NCI-H1048 (cell line): Measurements from ENCODE around the gene TRAPPC6A.

Source experiments
- DNase-seq: peaks from one replicate; lab custom pipeline; 2025; lab: John Stamatoyannopoulos, UW

TRAPPC6A gene

DNA sequence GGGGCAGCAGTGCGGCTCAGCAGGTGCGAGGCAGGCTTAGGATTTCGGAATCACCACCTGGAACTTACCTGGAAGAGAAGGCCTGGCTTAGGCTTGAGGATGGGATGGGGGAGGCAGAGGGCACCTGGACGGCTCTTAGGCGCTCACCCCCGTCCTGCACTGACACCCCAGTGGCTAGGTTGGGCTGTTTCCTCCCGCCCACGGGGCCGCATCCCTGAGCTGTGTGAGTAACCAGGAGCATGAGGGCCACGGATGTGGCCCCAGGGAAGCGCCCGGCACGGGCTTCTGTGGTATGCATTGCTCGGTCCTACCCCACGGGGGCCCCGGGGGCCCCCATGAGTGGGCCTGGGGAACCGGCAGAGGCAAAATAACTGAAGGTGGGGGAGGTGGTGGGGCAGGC is 14.9 kb downstream of the TRAPPC6A start:
- no peak for DNase-seq

- no peak for DNase-seq
Measured at GRCh38 chr19:45162608-45163143, 15.4 kb downstream of the TRAPPC6A start.

- DNase-seq, result no peak
Measured at GRCh38 chr19:45161738-45162607, 16.1 kb downstream of the TRAPPC6A start.

DNA sequence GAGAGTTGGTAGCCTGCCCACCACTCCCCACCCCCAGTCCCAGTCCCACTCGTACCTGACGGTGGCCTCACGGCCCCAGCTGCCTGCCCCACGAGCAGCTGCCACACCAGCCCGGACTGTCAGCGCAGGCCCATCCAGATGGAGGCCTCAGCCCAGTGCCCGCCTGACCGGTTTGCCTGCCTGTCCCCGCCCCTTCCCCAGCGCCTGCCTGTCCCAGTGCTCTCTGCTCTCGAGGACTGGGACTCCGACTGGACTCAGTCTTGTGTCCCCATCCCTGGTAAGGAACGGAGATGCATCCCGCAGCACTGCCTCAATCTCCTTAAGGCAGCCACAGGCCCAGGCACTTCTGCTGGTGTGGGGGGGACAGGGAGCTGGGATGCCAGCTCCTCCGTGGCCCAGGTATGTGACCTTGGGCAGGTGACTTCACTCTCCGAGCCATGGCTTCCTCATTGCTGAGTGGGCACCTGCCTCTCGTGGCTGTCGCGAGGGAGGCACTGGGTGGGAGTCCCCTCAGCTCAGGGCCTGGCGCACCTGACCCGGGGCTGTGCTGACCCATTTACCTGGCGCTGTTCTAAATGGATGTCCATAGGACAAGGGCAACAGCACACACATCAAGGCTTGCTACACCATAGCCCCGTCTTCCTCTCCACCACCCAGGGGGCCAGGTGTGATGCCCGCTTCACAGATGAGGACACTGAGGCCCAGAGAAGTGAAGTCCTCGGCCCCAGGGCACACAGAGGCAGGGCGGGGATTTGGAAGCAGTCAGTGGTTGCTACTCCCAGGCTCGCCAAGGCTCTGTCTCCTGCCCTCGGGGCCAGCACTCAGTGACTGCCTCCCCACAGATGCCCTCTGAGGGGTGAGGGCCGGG is 16.9 kb downstream of the TRAPPC6A start, which contains the start of gene NKPD1:
Gene NKPD1, minus strand, starts transcription at position 113 of the 868 bp plus-strand sequence. CDS start 832 bp downstream, outside the sequence.
- no peak for DNase-seq

- DNase-seq, result no peak
Measured at GRCh38 chr19:45159971-45160324, 18.1 kb downstream of the TRAPPC6A start.

DNA sequence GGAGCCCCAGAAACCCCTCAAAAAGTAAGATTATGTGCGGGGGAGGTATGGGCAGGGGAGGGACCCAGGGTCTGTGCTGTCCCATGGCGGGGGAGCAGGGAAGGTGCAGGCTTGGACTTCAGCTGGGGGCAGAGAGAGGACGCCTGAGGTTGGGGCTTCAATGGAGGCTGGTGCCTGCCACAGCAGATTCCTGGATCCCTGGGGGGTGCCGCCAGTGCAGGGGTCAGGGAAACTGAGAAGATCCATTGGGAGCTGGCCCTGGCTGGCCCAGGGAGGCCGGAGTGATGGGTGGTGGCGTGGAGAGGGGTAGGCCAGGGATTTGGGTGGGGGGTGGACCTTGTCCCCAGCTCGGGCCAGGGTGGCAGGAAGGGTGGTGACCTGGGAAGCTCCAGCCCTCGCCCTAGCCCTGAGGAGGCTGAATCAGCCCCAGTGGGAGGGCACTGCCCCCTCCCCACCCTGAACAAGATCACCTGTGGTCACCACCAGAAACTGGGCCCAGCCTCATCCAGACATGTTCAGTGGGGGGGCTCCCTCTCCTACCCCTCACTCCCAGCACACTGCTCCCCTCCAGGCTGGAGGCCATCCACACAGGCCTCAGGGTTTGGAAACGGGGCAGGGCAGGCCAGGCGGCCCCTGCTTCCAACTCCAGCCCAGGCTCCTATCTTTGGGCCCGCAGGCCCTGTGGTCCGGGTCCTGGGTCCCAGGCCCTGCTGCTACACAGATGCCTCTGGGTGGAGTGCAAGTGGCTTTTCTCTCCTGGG is 18.6 kb downstream of the TRAPPC6A start:
- DNase-seq, result no peak

GRCh38 chr19:45158503-45159209 is 19.4 kb downstream of the TRAPPC6A start:
- DNase-seq, result no peak

DNA sequence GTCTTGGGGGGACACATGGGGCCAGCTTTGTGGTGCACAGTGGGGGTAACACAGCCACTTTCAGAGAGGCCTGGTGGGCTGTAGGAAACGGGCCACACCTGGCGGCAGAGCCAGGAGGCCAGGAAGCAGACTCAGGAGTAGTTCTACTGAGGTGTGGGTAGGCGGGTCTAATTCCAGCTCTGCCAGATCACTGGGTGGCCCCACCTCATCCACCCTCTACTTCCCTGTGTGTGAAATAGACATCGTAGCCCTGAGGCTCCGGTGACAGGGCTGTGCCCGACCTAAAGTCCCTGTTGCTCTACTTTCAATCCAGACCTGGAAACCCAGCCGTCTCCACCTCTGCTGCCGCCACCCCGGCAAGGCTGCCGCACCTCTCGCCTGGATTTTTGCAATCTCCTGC is 21.3 kb downstream of the TRAPPC6A start:
- DNase-seq, result no peak

DNA sequence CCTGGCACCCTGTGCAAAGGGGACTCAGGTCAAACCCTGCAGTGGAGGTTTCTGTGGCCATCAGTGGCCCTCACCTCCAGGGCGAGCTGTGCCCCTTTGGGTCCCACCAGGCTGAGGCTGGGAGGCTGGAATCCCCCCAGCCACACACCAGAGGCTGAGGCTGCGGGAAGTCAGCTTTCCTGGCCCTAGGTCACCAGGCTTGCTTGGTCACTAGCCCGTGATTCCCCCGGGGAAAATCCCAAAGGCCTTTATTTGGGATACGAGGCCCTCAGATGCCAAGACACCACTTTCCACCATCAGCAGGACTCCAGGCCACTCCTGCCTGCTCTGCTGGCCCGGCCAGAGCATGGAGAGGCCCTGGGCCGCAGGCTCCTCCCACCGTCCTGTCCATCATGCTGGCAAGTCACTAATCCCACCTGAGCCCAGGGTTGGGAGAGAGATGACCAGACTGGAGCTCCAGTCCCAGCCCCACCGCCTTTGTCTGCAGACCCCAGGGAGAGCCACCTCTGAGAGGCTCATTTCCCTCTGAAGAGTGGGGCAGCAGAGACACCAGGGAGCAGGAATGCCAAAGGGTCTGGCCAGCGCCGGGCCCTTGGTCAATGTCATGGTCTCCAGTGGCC is 21.9 kb downstream of the TRAPPC6A start:
- no peak for DNase-seq

GRCh38 chr19:45154064-45154827 is 23.8 kb downstream of the TRAPPC6A start:
- DNase-seq, result no peak

DNA sequence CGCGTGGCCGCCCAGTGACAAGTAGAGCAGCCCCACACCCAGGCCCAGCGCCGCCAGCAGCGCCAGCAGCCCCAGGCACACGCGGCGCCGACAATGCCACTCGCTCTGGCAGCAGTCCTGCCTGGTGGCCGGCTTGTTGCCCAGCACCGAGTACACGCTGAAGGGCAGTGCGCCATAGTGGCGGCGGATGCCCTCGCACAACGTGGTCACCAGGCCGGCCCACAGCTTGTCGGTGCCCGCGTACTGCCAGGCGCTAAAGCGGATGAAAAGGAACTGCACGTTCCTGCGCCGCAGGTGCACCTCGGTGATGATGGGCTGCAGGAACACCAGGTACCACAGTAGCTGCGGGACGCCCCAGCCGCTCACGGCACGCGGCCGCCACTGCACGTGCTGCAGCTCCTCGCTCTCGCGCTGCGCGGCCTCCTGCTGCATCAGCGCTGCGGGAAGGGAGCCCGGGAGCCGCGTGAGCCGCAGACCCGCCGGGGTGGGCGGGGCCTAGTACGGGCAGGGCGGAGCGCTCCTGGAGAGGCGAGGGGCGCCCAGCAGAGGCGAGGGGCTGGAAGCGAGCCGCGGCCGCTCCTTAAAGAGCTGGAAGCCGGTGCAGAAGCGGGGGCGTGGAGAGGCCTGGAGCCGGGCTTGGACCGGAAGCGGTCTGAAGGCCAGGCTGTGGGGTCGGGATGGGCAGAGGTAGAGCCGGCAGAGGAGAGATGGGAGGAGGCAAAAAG is 24.5 kb downstream of the TRAPPC6A start:
- no peak for DNase-seq

GRCh38 chr19:45152504-45153338 is 25.3 kb downstream of the TRAPPC6A start:
- no peak for DNase-seq

DNA sequence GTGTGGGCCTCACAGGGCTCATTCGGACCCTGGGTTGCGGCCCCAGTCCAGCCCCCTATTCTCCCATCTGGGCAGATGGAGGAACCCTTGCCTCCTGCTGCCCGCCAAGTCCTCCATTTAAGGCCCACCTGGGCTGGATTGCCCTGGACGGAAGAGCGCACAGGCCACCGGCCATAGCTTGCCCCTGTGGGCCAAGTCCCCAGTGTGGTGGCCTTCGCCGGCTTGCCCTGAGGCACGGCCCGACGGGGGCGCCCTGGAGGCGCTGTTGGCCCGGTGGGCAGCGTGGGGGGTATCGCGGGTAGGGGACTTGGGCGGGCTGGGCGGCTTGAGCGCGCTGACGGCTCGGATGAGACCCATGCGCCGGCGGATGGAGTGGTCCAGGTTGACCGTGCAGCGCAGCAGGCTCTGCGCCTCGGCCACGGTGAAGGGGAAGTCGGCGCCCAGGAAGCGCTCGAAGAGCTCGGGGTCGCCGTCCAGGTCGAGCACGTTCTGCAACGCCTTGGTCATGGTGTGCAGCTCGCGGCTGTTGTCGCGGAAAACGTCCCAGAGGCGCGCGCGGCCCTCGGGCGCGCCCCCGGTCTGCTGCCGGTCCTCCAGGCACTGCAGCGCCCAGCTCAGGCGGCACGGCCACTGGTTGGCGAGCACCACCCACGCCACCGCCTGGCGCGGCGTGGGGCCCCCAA is 26.1 kb downstream of the TRAPPC6A start:
- no peak for DNase-seq

GRCh38 chr19:45151320-45151719 is 26.7 kb downstream of the TRAPPC6A start:
- no peak for DNase-seq

DNA sequence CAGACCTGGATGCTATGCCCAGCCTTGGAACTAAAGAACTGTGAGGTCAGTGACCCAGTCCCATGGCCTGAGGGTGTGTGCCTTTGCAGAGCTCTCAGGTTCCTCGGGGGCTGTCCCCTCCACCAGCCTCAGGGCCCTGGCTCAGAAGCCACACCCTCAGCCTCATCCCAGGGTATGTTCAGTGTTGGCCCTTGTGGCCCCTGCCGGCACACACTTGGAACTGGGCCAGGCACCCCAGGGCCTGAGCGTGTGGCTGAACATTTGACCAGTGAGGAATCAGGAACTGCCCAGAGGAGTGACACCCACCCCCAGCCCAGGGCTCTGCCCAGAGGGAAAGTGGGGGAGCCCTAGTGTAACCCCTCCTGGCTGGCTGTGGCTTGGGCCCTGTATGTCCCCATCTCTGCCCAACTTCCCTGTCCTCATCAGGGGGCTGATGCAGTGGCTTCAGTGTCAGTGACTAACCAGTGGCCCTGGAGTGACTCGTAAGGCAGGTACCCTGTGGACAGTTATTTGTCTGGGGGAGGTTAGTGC is 27.2 kb downstream of the TRAPPC6A start:
- DNase-seq, result no peak

- DNase-seq, result no peak
Measured at GRCh38 chr19:45150180-45150579, 27.9 kb downstream of the TRAPPC6A start.

DNA sequence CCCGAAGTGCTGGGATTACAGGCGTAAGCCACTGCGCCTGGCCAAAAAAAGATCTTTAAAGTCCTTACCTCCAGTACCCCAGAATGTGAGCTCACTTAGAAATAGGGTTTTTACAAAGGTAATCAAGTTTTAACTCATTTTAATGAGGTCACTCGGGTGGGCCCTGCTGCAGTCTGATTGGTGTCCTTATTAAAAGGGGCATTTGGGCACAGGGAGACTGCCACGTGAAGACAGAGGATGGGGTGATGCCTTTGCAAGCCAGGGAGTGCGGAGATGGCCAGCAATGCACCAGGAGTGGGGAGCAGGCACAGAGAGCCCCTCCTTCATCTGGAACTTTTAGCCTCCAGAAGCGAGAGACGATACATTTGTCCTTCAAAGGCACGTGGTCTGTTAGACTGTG is 28.9 kb downstream of the TRAPPC6A start:
- DNase-seq, result no peak
